PFSK-1 (cell line): Measurements from ENCODE around the gene PAPPA.

ENCODE experiments used
- POLR2AphosphoS5 ChIP-seq: IDR thresholded peaks from 2 replicates; pipeline ENCODE4 v1.6.1; 2012; ENCODE audit warnings: low read depth, mild to moderate bottlenecking, control low read depth, low read length, moderate library complexity
- REST ChIP-seq, 2 experiments: IDR thresholded peaks; 2 replicates each; pipeline versions ENCODE4 v1.6.1 to v1.8.0; 2011 to 2012; ENCODE audit warnings: low read depth in 2 of 2, low read length in 2 of 2, control low read depth in 1 of 2, inconsistent platforms in 1 of 2, mild to moderate bottlenecking in 1 of 2, moderate library complexity in 1 of 2; ENCODE audit not compliant: insufficient read depth in 1 of 2
- TAF1 ChIP-seq: IDR thresholded peaks from 2 replicates; pipeline ENCODE4 v1.6.1; 2012; ENCODE audit warnings: low read length, control low read depth, borderline replicate concordance; ENCODE audit not compliant: insufficient read depth

DNA sequence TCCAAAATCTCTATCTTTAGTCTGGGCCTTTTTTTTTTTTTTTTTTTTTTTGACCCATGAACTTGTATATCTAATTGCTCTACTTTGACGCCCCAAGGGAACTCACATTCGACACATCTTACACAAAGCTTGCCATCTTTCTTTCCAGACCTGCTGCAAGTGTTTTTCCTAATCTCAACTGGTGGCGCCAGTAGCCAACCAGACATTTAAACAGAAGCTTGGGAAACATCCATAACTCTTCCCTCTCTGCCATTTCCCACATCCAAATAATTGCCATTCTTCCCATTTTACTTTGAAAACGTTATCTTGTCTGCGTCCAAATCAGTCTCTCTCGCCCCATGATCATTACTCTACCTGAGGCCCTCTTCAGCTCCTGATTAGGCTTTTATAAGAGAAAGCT, 130.9 kb downstream of the PAPPA start:
- TF ChIP-seq POLR2AphosphoS5: no peak
- TF ChIP-seq REST (IDR thresholded peaks at IDR 0.05; ENCODE audit: insufficient read depth in 1 of 2, low read depth in 2 of 2, low read length in 2 of 2): no peak
- TF ChIP-seq TAF1: no peak
